ENCODE results near the gene LTA4H.

- TF ChIP-seq CTCF (tag by site-specific recombination; IDR thresholded peaks at IDR 0.05) (no peak), ZSCAN30 (tag by site-specific recombination; IDR thresholded peaks at IDR 0.05) (no peak), ZNF600 (tag by site-specific recombination; IDR thresholded peaks at IDR 0.05) (no peak), SETDB1 (IDR thresholded peaks at IDR 0.05; ENCODE audit: insufficient read length, low read length) (no peak), ZBTB11 (tag by site-specific recombination; conservative IDR thresholded peaks at IDR 0.05; ENCODE audit: low read depth) (no peak), ZNF777 (tag by site-specific recombination; IDR thresholded peaks at IDR 0.05; ENCODE audit: borderline replicate concordance) (no peak), ZNF521 (tag by site-specific recombination; IDR thresholded peaks at IDR 0.05) (no peak), ZNF558 (tag by site-specific recombination; IDR thresholded peaks at IDR 0.05) (no peak), ZNF768 (tag by site-specific recombination; IDR thresholded peaks at IDR 0.05) (no peak)
These were observed 21.5 kb upstream of the LTA4H start for GRCh38 chr12:96056646-96057455.

Measured in HEK293 (cell line).